Measurements from ENCODE around the gene E2F3.

Gene E2F3

GRCh38 chr6:20538131-20538662, 136.5 kb downstream of the E2F3 start:
- DNase-seq, result no peak

GRCh38 chr6:20538907-20539306, 137.2 kb downstream of the E2F3 start:
- DNase-seq, result no peak

- no peak for DNase-seq
Observed at GRCh38 chr6:20539387-20539786, 137.7 kb downstream of the E2F3 start.

GRCh38 chr6:20540683-20541082, 139.0 kb downstream of the E2F3 start:
- DNase-seq, result no peak

- DNase-seq, result no peak
Observed at GRCh38 chr6:20541382-20541781, 139.7 kb downstream of the E2F3 start.

GRCh38 chr6:20542927-20543602, 141.4 kb downstream of the E2F3 start:
- no peak for DNase-seq

Data from activated gamma-delta T cell treated with Interleukin-2 at 50 U/mL for 16 hours (primary cell).